Measurements from ENCODE around the gene ATP1A3. TPM values are rescaled to one million over a fixed set of nuclear protein-coding genes. Genes with fewer than 3 reads are reported as not detected.
A peak's percentile ranks its signal among the peaks of the same experiment; 100 is the strongest.

ATP1A3 gene
- total and polyA plus RNA-seq, 4 donors: 0.09 to 0.40 (median 0.13) TPM

- Histone ChIP-seq H3K4me1 (ENCODE audit: control insufficient read depth in 5 of 5, insufficient read depth in 5 of 5, low read length in 5 of 5) (peaks cover 0 to 6% (median 0%) of the 10 kb centered on the region in 5 donors), H3K36me3 (ENCODE audit: control insufficient read depth in 4 of 4, insufficient read depth in 4 of 4, low read length in 4 of 4) (no peaks in the 10 kb centered on the region), H3K27ac (ENCODE audit: low read depth in 1 of 2, low read length in 1 of 2) (no peak overlapping the region), H3K27me3 (ENCODE audit: control insufficient read depth in 3 of 3, insufficient read depth in 3 of 3, low read length in 2 of 3) (peaks cover 0 to 60% (median 55%) of the 10 kb centered on the region in 3 donors), H3K4me3 (no peak overlapping the region), H3K9ac (ENCODE audit: insufficient read depth in 1 of 2, low read length in 2 of 2) (no peak overlapping the region), H3K9me3 (ENCODE audit: control insufficient read depth in 4 of 4, insufficient read depth in 3 of 4, low read length in 3 of 4) (no peaks in the 10 kb centered on the region)
- DNase-seq (no peak), ATAC-seq (ENCODE audit: insufficient read depth, low FRiP score) (no peak)
- WGBS, 2 donors: 36 to 49% methylated on average over 26 of the region's 26 CpGs
- TF ChIP-seq CTCF (IDR thresholded peaks at IDR 0.05; ENCODE audit: control extremely low read depth, extremely low read depth): no peak
Measured at GRCh38 chr19:41935760-41936415, 58.1 kb downstream of the ATP1A3 start.

- Histone ChIP-seq H3K4me3 (no peak overlapping the region), H3K36me3 (ENCODE audit: control insufficient read depth in 4 of 4, insufficient read depth in 4 of 4, low read length in 4 of 4) (no peaks in the 10 kb centered on the region), H3K9ac (ENCODE audit: insufficient read depth in 1 of 2, low read length in 2 of 2) (no peak overlapping the region), H3K27me3 (ENCODE audit: control insufficient read depth in 3 of 3, insufficient read depth in 3 of 3, low read length in 2 of 3) (peaks cover 0 to 70% (median 65%) of the 10 kb centered on the region in 3 donors), H3K9me3 (ENCODE audit: control insufficient read depth in 4 of 4, insufficient read depth in 3 of 4, low read length in 3 of 4) (no peaks in the 10 kb centered on the region), H3K27ac (ENCODE audit: low read depth in 1 of 2, low read length in 1 of 2) (no peak overlapping the region), H3K4me1 (ENCODE audit: control insufficient read depth in 5 of 5, insufficient read depth in 5 of 5, low read length in 5 of 5) (peaks cover 0 to 6% (median 0%) of the 10 kb centered on the region in 5 donors)
- no peak for ATAC-seq (ENCODE audit: insufficient read depth, low FRiP score)
- peak; percentile 63 for TF ChIP-seq CTCF (IDR thresholded peaks at IDR 0.05; ENCODE audit: control extremely low read depth, extremely low read depth)
- DNase-seq: peak; percentile 64 to 72 (median 66)
- WGBS, 2 donors: 28 to 37% methylated on average over 7 of the region's 7 CpGs
Measured at GRCh38 chr19:41934849-41935374, 59.1 kb downstream of the ATP1A3 start.

GRCh38 chr19:41933693-41934426, 60.2 kb downstream of the ATP1A3 start:
- Histone ChIP-seq H3K4me1 (ENCODE audit: control insufficient read depth in 5 of 5, insufficient read depth in 5 of 5, low read length in 5 of 5) (peaks cover 0 to 6% (median 0%) of the 10 kb centered on the region in 5 donors), H3K4me3 (no peak overlapping the region), H3K36me3 (ENCODE audit: control insufficient read depth in 4 of 4, insufficient read depth in 4 of 4, low read length in 4 of 4) (no peaks in the 10 kb centered on the region), H3K27ac (ENCODE audit: low read depth in 1 of 2, low read length in 1 of 2) (no peak overlapping the region), H3K9me3 (ENCODE audit: control insufficient read depth in 4 of 4, insufficient read depth in 3 of 4, low read length in 3 of 4) (peaks cover 0 to 3% (median 0%) of the 10 kb centered on the region in 4 donors), H3K27me3 (ENCODE audit: control insufficient read depth in 3 of 3, insufficient read depth in 3 of 3, low read length in 2 of 3) (peaks cover 0 to 81% (median 75%) of the 10 kb centered on the region in 3 donors), H3K9ac (ENCODE audit: insufficient read depth in 1 of 2, low read length in 2 of 2) (no peak overlapping the region)
- WGBS, 2 donors: 56 to 65% methylated on average over 7 of the region's 7 CpGs
- ATAC-seq (ENCODE audit: insufficient read depth, low FRiP score) (no peak), DNase-seq (no peak)
- no peak for TF ChIP-seq CTCF (IDR thresholded peaks at IDR 0.05; ENCODE audit: control extremely low read depth, extremely low read depth)

All from lung (tissue), 12 donors.